Astrocyte of the hippocampus (primary cell): Measurements from ENCODE around the gene CYB561D1.
A peak's percentile ranks its signal among the peaks of the same experiment; 100 is the strongest.

Source experiments
- DNase-seq: peaks from one replicate; pipeline ENCODE4 v3.0.0; 2011; ENCODE audit warnings: low read depth, low spot score

The CYB561D1 gene

DNA sequence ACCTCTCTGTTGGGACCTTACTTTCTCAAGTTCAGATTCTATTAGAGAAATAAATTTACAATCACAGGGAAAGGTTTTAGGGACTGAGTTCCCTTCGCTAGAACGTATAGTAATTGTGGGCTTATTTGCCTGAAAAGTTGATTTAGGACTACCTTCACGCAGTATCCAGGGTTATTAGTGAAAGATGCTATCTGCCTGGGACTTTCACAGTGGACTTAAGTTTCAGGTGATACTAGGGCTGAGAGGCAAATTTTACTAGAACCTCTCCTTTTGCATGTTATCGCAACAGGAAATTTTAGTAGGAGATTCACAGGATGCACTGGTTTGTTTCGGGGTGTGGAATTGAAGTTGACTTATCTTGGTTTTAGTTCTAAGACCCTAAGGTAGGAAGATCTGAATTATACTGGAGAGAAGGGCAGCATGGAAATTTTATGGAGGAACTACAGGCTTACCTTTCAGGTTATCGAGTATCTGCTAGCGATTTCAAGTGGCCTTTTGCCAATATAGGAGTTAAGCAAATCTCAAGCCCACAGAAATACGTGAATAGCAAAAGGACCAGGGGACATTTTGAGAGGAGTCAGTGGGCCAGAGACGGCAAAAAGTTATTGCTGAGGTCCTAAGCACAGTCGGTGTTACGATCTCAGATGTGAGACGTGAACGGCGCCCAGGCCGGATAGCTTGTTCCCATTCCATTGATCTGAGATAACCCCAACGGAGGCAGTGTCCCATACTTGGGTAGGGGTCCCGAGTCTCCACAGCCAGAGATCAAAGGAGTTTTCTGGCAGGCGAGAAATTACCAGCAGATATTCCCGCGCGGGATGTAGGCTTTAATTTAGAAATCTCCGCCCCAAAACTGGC, 53.8 kb downstream of the CYB561D1 start:
- DNase-seq: peak; percentile 52

DNA sequence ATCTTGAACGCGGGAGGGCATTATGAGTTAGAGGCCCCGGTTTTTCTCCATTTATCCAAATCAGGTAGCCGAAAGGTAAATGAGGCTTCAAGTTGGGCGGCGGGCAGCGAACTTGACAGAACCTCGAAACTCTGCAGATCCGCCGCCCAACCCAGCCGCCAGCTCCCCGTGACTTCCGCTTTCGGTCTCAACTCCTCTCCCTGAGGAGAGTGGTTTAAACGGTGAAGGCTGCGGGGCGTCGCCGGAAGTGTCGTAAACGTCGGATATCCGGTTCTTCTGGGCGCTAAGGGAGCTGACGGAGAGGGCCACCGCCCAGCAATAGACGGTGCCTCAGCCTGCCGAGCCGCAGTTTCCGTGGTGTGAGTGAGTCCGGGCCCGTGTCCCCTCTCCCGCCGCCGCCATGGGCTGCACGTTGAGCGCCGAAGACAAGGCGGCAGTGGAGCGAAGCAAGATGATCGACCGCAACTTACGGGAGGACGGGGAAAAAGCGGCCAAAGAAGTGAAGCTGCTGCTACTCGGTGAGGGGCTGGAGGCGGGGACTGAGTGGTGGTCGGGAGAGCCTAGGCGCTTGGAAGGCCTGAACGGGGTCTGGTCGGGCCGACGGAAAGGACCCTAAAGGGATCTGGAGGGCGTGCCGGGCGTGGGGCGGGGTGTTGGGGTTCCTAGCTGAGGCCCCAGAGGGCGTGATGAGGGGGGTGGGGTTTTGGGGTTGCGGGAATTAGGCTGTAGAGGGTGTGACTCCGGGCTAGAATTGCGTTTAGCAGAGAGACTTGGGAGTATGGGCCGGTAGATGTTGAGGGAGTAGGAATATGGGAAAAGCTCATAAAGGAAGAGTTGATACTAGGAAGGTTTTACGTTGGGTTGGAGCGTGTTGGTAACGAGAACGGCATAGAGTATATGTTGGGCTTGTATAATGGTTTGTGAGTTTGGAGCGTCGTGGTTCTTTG, 54.7 kb downstream of the CYB561D1 start, which contains the start of gene GNAI3:
Gene GNAI3, plus strand, starts transcription at position 295 of the 947 bp plus-strand sequence. Its CDS starts 106 bp downstream, at position 401.
- peak; percentile 98 for DNase-seq
